Calu3 (cell line): ENCODE data around the gene RING1. TPM values are rescaled to one million over a fixed set of nuclear protein-coding genes. Genes with fewer than 3 reads are reported as not detected.
"Not testable (repeated sequence)": the region's sequence is repeated elsewhere in the genome, so short reads cannot be mapped to it uniquely, and the experiment has no call there.

Experiments used
- BruUV-seq: library from RNA; stranded (reverse); fragments of 400-500 nt; replicated peaks from 2 replicates; lab custom pipeline; 2021; lab: Mats Ljungman, UMichigan
- CTCF ChIA-PET: fragments of 300-600 bp; sonication (Branson Sonifier 250); formaldehyde crosslinking; loops from one replicate; lab custom pipeline; 2022; ENCODE audit warnings: antibody characterized with exemption; lab: Charles Lee
- DNase-seq: peaks from one replicate; pipeline ENCODE4 v3.0.0; 2022
- H3K27ac Mint-ChIP-seq: one replicate; pipeline ENCODE4 v1.8.0; 2022; ENCODE audit warnings: mixed read lengths; ENCODE audit not compliant: unreplicated experiment
- H3K27me3 Mint-ChIP-seq: one replicate; pipeline ENCODE4 v1.8.0; 2022; ENCODE audit warnings: mixed read lengths; ENCODE audit not compliant: unreplicated experiment
- H3K36me3 Mint-ChIP-seq: one replicate; pipeline ENCODE4 v1.8.0; 2022; ENCODE audit warnings: mild to moderate bottlenecking, moderate library complexity, mixed read lengths; ENCODE audit not compliant: insufficient read depth, unreplicated experiment
- H3K4me1 Mint-ChIP-seq: one replicate; pipeline ENCODE4 v1.8.0; 2022; ENCODE audit warnings: mild to moderate bottlenecking, low read depth, mixed read lengths; ENCODE audit not compliant: unreplicated experiment
- H3K4me3 Mint-ChIP-seq: one replicate; pipeline ENCODE4 v1.8.0; 2022; ENCODE audit warnings: mild to moderate bottlenecking, low read depth, moderate library complexity, mixed read lengths; ENCODE audit not compliant: unreplicated experiment
- H3K9me3 Mint-ChIP-seq: one replicate; pipeline ENCODE4 v1.8.0; 2022; ENCODE audit warnings: low read depth, mixed read lengths; ENCODE audit not compliant: unreplicated experiment
- CTCF ChIP-seq: fragments of 200-600 bp; IDR thresholded peaks from one replicate; pipeline ENCODE4 v1.8.0; 2022; ENCODE audit warnings: antibody characterized with exemption; ENCODE audit not compliant: unreplicated experiment
- intact Hi-C: fragments of 100-400 bp; cut with micrococcal nuclease; formaldehyde crosslinking; loops from one replicate; pipeline ENCODE4 v1.10.0; 2022; ENCODE audit not compliant: unreplicated experiment
- total RNA-seq: library from RNA; stranded (reverse); gene quantifications from 2 replicates; pipeline ENCODE4 v1.2.3, GENCODE V29; 2022

The RING1 gene
- total RNA-seq, 1 experiment from 2014 or later, result 53.9 TPM

DNA sequence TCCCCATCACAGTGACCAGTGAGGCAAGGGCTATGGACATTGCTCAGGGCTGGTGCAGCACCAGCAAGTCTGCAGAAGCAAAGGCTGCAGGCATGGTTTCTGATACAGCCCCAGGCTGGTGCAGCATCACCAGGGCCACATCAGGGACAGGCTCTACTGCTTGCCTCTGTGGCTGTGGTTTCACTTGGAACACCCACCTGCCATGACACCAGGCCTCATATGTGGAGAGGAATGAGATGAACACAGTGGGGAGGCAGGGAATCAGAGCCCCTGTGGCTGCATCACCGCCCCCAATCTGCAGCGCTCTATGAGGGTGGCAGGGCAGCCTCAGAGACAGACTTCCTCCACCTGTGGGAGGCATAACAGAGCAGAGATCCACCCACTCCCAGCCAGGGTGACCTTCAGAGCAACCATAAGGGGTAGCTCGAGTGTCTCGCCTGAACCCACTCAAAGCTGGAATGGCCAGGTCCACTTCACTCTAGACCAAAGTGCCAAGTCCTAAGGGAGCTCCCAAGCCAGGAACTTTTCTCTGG is 7.9 kb downstream of the RING1 start:
- Mint-ChIP-seq H3K4me1 (peaks cover 18% of the 10 kb centered on the region), H3K9me3 (no peaks in the 10 kb centered on the region), H3K27ac (no peak overlapping the region), H3K4me3 (no peak overlapping the region), H3K27me3 (peaks cover 95% of the 10 kb centered on the region), H3K36me3 (peaks cover 26% of the 10 kb centered on the region)
- CTCF ChIA-PET, result interaction anchor here (0.6 kb wide), 1 partner anchor 18 kb away, joined by 5 read pairs; no protein-coding TSS in a partner anchor
- BruUV-seq, result no TSS peak
- no peak for TF ChIP-seq CTCF
- intact Hi-C loops, result no loop called here
- no peak for DNase-seq

- CTCF ChIA-PET, result interaction anchor here (0.5 to 1.5 kb wide), 2 partner anchors 31 to 532 kb away, joined by 3 to 7 read pairs; no protein-coding TSS in a partner anchor
- no peak for DNase-seq
- BruUV-seq, result no TSS peak
- Mint-ChIP-seq H3K27me3 (peaks cover 97% of the 10 kb centered on the region), H3K36me3 (peaks cover 21% of the 10 kb centered on the region), H3K4me3 (no peak overlapping the region), H3K27ac (no peak overlapping the region), H3K4me1 (peaks cover 16% of the 10 kb centered on the region), H3K9me3 (no peaks in the 10 kb centered on the region)
- intact Hi-C loops, result no loop called here
- TF ChIP-seq CTCF, result no peak
Observed at GRCh38 chr6:33217246-33217645, 8.9 kb downstream of the RING1 start.

DNA sequence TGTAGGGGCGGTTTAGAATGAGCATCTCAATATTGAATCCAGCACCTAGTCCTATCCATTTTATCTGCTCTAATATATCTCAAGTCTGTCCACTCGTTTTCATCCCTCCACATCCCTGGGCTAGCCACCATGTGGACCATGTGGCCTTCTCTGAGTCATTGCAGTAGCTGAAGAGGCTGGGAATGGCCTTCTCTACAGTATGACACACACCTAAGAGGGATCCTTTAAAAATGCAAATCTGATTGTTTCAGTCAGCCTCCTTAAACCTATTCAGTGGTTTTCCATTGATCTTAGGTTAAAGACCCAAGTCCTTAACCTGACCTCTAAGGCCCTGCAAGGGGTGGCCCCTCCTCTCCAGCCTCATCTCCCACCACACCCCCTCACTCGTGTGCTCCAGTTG is 9.4 kb downstream of the RING1 start:
- CTCF ChIA-PET, result interaction anchor here (0.5 to 1.5 kb wide), 2 partner anchors 31 to 532 kb away, joined by 3 to 7 read pairs; no protein-coding TSS in a partner anchor
- Mint-ChIP-seq H3K27ac (no peak overlapping the region), H3K27me3 (peaks cover 97% of the 10 kb centered on the region), H3K36me3 (peaks cover 17% of the 10 kb centered on the region), H3K4me3 (no peak overlapping the region), H3K4me1 (peaks cover 12% of the 10 kb centered on the region), H3K9me3 (no peaks in the 10 kb centered on the region)
- TF ChIP-seq CTCF, result no peak
- no TSS peak for BruUV-seq
- intact Hi-C loops, result no loop called here
- no peak for DNase-seq

GRCh38 chr6:33226503-33227120 is 18.3 kb downstream of the RING1 start:
- H3K4me3 Mint-ChIP-seq, H3K4me1 Mint-ChIP-seq, H3K36me3 Mint-ChIP-seq, BruUV-seq, intact Hi-C loops, H3K9me3 Mint-ChIP-seq, H3K27ac Mint-ChIP-seq, CTCF ChIA-PET, DNase-seq: not testable (repeated sequence)
- peaks cover 75% of the 10 kb centered on the region for H3K27me3 Mint-ChIP-seq

- no peak for DNase-seq
- Mint-ChIP-seq H3K9me3 (no peaks in the 10 kb centered on the region), H3K27ac (no peak overlapping the region), H3K4me1 (peaks cover 14% of the 10 kb centered on the region), H3K4me3 (no peak overlapping the region), H3K27me3 (peaks cover 86% of the 10 kb centered on the region), H3K36me3 (no peaks in the 10 kb centered on the region)
- CTCF ChIA-PET, result interaction anchor here (0.7 kb wide), 1 partner anchor 13 kb away, joined by 3 read pairs; no protein-coding TSS in a partner anchor
- intact Hi-C loops, result no loop called here
- TF ChIP-seq CTCF, result no peak
- BruUV-seq, result no TSS peak
Observed at GRCh38 chr6:33235221-33235634, 26.9 kb downstream of the RING1 start.
